Stimulated activated CD4-positive, alpha-beta T cell treated with anti-CD3 and anti-CD28 coated beads, Interleukin-2, amount 100 ng/mL, for 4 hours (primary cell): Measurements from ENCODE around the gene VGLL1.

Experiments
- DNase-seq: peaks from one replicate; pipeline ENCODE4 v3.0.0-alpha.2; 2020; ENCODE audit warnings: low read depth

Gene VGLL1

DNA sequence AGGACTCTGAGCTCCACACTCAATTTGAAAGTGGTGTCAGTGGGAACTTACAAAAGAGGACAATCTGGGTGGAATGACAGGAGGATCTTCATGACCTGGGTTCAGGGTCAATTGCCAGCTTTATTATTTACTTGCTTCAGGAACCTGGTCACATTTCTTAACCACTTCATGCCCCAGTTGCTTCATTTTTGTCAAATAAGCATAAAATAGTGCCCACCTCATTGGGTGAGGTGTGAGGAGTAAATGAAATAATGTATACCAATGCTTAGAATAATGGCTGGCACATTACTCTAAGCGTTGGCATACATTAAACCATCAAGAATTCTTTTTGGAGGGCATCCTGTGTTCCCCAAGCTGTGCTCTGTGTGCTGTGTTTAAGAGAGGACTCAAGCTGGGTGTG, 19.4 kb downstream of the VGLL1 start:
- no peak for DNase-seq

DNA sequence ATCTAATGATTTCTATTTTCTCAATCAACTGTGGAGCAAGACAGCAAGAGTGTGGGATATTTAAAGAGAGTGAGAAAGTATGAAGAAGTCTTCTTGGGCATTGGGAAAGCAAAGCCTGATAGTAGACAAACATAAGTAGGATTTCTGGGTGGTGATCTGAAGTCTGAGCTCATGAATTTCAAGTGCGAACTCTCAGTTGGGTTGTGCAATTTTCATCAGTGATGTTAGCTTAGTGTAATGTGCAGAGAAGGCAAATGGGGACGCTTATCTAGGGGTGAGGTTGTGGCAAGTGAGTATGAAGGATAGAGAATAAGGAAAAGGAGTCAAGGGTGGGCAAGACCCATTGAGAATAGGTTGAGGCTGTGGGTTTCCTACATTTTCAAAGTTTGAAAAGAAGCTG, 23.7 kb downstream of the VGLL1 start:
- no peak for DNase-seq

- DNase-seq, result no peak
These were observed 40.0 kb downstream of the VGLL1 start for GRCh38 chrX:136572030-136572429.

DNA sequence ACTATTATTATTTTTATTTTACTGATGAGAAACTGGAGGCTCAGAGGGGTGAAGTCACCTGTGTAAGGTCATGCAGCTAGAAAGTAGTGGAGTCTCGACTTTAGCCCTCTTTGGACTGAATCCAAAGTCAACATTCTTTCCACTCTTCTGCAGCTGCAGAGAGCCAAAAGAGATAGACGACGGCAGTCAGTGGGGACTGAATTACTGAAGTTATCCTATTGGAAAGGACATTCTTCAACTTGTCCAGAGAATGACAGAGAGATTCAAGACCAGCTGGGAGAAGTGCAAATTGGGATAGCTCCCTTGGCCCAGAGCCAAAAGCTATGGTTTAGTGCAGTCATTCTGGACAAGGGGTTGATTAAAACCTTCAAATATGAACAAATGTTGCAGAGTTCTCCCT, 42.5 kb downstream of the VGLL1 start:
- no peak for DNase-seq

DNA sequence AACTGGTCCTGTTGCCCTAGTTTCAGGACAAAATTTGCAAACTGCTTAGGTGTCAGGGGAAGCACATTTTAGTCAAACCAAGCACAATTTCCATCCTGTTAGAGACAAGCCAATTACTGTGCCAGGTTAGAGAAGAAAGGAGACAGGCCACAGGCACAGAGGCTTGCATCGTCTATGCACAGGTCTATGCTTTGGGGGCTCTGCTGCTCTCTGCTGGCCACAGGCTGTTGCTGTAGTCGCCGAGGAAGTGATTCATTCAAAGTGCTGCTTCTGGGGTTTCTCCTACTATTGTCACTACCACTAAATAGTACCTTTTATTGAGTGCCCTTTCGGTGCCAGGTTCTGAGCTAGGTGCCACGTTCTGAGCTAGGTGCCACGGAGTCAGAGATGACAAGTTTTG, 45.5 kb downstream of the VGLL1 start:
- DNase-seq, result peak; percentile 56

GRCh38 chrX:136580316-136580715, 48.3 kb downstream of the VGLL1 start:
- no peak for DNase-seq

- DNase-seq, result no peak
These were observed 50.6 kb downstream of the VGLL1 start for GRCh38 chrX:136582624-136583023.

GRCh38 chrX:136584545-136584944, 52.5 kb downstream of the VGLL1 start:
- no peak for DNase-seq

- no peak for DNase-seq
These were observed 53.2 kb downstream of the VGLL1 start for GRCh38 chrX:136585262-136585661.

- no peak for DNase-seq
These were observed 53.9 kb downstream of the VGLL1 start for GRCh38 chrX:136585960-136586359.

- DNase-seq, result no peak
These were observed 54.4 kb downstream of the VGLL1 start for GRCh38 chrX:136586386-136586785.

- no peak for DNase-seq
These were observed 55.5 kb downstream of the VGLL1 start for GRCh38 chrX:136587532-136587931.

DNA sequence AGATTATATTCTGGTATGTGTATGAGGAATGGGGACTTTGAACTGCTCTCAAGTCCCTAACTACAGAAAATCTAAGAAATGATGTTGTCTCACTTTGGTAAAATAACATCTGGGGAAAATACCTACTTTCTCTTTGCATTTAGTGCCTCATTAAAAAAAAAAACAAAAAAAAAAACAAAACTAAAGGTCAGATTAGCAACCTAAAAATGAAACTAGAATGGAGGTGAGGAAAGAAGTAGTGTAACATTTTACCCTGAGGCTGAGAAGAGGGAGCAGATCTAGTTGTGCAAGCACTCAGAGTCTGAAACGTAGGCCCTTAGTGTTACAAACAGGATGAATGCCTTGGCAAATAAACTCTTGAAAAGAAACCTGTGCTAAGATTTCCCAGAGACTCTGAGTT, 56.0 kb downstream of the VGLL1 start:
- DNase-seq, result no peak

DNA sequence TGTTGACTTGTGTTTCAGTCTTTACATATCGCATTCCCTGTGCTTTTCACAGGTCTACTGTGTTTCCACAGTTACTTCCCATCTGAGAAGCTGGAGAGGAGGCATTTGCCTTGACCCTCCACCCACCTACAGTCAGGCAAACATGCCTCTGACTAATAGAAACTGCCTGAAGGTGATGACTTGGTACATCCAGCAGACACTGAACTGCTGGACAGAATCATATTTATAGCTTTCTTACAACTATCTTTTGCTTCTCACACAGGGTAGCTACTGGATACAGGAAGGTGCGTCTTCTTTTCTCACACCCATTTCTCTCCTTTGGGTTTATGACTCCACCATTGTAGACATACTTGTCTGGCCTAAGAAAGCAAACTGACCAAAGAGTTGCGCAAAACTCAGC, 58.0 kb downstream of the VGLL1 start:
- DNase-seq, result no peak

DNA sequence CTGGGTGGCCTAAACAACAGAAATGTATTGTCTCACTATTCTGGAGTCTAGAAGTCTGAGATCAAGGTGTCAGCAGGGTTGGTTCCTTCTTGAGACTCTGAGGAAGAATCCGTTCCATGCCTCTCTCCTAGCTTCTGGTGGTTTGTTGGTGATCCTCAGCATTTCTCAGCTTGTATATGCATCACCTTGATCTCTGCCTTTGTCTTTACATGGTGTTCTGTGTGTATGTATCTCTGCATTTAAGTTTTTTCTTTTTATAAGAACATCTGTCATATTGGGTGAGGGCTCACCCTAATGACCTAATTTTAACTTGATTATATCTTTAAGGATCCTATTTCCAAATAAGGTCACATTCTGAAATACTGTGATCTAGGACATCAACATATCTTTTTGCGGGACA, 65.3 kb downstream of the VGLL1 start:
- no peak for DNase-seq

GRCh38 chrX:136597954-136598353, 65.9 kb downstream of the VGLL1 start:
- no peak for DNase-seq

GRCh38 chrX:136598631-136599030, 66.6 kb downstream of the VGLL1 start:
- DNase-seq, result no peak

GRCh38 chrX:136600059-136600458, 68.0 kb downstream of the VGLL1 start:
- no peak for DNase-seq
